Lung microvascular endothelial cell (primary cell): ENCODE results near the gene TENT4A. TPM values are rescaled to one million over a fixed set of nuclear protein-coding genes. Genes with fewer than 3 reads are reported as not detected.

Experiments
- DNase-seq, 2 donors: peaks; one replicate each; pipeline versions ENCODE4 v3.0.0 to v3.0.0-alpha.2; 2010; ENCODE audit warnings: low read depth in 2 of 2
- total RNA-seq: library from RNA; depleted of rRNA; stranded (reverse); fragments of >200 nt; gene quantifications from 2 replicates; pipeline ENCODE4 v1.2.1, GENCODE V29; 2014

The TENT4A gene
- total RNA-seq, 1 donor from 2014 or later = 8.1 TPM

- DNase-seq = no peak
These were observed 79.8 kb downstream of the TENT4A start for GRCh38 chr5:6792911-6793471.

DNA sequence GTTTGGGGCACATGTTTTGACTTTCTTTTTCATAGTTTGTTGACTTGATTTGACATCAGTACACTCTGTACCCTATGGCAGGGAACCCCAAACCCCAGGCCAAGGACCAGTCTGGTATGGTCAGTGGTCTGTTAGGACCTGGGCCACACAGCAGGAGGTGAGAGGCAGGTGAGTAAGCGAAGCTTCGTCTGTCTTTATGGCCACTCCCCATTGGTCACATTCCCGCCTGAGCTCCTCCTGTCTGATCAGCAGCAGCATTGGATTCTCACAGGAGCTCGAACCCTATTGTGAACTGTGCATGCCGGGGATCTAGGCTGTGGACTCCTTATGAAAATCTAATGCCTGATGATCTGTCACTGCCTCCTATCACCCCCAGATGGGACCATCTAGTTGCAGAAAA lies 88.0 kb downstream of the TENT4A start:
- DNase-seq = no peak

DNA sequence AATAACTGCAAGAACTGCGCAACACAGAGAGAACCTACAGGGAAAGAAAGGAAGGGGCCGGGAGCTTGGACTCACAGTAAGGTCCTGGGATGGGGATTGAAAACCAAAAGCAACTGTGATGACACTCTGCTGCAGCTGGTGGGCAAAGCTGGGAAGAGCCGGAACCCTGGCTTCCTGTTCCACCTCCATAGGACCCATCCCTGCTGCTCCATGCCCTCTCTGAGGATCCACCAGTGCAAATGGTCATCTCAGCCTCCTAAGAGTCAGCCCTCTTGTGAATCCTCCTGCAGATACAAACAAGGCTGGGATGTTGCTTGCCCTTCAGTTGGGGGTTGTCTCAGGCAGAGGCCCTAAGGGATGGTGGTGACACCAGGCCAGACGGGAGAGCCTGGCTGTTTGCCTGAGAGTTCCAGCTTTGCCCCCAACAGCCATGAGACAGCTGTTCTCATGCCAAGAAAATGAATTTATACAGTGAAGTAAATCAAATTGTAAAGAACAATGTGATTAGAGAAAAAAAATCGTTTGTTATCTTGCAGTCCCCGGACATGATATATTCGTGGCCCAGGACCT lies 90.8 kb downstream of the TENT4A start:
- DNase-seq = no peak

- DNase-seq = no peak
These were observed 91.7 kb downstream of the TENT4A start for GRCh38 chr5:6804766-6805501.

GRCh38 chr5:6805841-6806240 lies 92.6 kb downstream of the TENT4A start:
- DNase-seq = no peak

Other genes with a start within 250 kb of the TENT4A start
- gene NSUN2, start 80.4 kb upstream of the TENT4A start, total RNA-seq = 35.5 and 46.8 TPM in 2 replicates
- gene SRD5A1, start 80.0 kb upstream of the TENT4A start, total RNA-seq = 3.6 and 4.6 TPM in 2 replicates